Measurements from ENCODE around the gene HSPA9.

DNA sequence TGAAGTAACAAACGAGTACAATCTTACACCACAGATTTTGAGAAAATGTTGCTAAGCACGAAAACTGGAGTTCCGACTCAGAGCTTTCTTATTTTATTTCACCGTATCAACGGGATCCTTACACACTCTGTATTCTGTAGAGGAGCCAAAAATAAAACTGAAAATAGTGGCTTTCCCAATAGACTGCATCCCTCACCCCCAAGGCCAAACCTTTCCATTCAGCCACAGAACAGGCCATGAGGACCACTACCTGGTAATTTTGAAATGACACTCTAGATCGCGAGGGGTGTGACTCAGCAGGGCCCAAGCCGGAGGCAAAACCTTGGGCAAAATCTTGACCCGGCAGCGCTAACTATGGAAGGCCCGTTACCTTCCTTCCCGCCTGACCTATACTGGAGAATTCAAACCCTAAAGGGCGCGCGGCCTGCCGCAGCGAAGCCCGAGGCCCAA, 432 bp downstream of the HSPA9 start:
- TF ChIP-seq, protein P1, sequence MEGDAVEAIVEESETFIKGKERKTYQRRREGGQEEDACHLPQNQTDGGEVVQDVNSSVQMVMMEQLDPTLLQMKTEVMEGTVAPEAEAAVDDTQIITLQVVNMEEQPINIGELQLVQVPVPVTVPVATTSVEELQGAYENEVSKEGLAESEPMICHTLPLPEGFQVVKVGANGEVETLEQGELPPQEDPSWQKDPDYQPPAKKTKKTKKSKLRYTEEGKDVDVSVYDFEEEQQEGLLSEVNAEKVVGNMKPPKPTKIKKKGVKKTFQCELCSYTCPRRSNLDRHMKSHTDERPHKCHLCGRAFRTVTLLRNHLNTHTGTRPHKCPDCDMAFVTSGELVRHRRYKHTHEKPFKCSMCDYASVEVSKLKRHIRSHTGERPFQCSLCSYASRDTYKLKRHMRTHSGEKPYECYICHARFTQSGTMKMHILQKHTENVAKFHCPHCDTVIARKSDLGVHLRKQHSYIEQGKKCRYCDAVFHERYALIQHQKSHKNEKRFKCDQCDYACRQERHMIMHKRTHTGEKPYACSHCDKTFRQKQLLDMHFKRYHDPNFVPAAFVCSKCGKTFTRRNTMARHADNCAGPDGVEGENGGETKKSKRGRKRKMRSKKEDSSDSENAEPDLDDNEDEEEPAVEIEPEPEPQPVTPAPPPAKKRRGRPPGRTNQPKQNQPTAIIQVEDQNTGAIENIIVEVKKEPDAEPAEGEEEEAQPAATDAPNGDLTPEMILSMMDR (IDR thresholded peaks at IDR 0.05): no peak
- no peak for TF ChIP-seq POLR2A (IDR thresholded peaks at IDR 0.05)

Measured in uterus (tissue), 2 donors.